ENCODE measurements around the gene MYCBPAP.
A peak's percentile ranks its signal among the peaks of the same experiment; 100 is the strongest.

DNA sequence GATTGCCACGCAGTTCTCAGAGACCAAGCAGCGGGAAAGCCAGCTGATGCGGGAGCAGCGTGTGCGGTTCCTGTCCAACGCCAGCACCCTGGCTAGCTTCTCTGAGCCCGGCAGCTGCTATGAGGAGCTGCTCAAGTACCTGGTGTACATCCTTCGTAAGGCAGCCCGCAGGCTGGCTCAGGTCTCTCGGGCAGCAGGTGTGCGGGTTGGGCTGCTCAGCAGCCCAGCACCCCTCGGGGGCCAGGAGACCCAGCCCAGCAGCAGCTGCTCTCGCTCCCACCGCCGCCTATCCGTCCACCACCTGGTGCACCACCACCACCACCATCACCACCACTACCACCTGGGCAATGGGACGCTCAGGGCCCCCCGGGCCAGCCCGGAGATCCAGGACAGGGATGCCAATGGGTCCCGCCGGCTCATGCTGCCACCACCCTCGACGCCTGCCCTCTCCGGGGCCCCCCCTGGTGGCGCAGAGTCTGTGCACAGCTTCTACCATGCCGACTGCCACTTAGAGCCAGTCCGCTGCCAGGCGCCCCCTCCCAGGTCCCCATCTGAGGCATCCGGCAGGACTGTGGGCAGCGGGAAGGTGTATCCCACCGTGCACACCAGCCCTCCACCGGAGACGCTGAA is 67.5 kb downstream of the MYCBPAP start:
- TF ChIP-seq, protein P1, sequence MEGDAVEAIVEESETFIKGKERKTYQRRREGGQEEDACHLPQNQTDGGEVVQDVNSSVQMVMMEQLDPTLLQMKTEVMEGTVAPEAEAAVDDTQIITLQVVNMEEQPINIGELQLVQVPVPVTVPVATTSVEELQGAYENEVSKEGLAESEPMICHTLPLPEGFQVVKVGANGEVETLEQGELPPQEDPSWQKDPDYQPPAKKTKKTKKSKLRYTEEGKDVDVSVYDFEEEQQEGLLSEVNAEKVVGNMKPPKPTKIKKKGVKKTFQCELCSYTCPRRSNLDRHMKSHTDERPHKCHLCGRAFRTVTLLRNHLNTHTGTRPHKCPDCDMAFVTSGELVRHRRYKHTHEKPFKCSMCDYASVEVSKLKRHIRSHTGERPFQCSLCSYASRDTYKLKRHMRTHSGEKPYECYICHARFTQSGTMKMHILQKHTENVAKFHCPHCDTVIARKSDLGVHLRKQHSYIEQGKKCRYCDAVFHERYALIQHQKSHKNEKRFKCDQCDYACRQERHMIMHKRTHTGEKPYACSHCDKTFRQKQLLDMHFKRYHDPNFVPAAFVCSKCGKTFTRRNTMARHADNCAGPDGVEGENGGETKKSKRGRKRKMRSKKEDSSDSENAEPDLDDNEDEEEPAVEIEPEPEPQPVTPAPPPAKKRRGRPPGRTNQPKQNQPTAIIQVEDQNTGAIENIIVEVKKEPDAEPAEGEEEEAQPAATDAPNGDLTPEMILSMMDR (conservative IDR thresholded peaks at IDR 0.05; ENCODE audit: low read depth, low read length), result peak; percentile 37; the same call in 1 of the 2 replicates
- TF ChIP-seq EZH2 (IDR thresholded peaks at IDR 0.05; ENCODE audit: low read length, unreplicated experiment), result no peak
- TF ChIP-seq EZH2phosphoT487 (IDR thresholded peaks at IDR 0.05; ENCODE audit: borderline replicate concordance, low read length), result no peak

Measured in PC-3 (cell line).